Sigmoid colon (tissue), 7 donors: Measurements from ENCODE around the gene FBXO34. TPM values are rescaled to one million over a fixed set of nuclear protein-coding genes. Genes with fewer than 3 reads are reported as not detected.
"Not testable (repeated sequence)": the region's sequence is repeated elsewhere in the genome, so short reads cannot be mapped to it uniquely, and the experiment has no call there.

Source experiments
- DNase-seq: peaks from one replicate; pipeline ENCODE4 v3.0.0-alpha.2; 2019
- H3K27ac ChIP-seq, 4 donors: fragments of 200-600 bp; sonication (generic); one replicate each; pipeline ENCODE4 v1.5.1; 2016 to 2019; ENCODE audit warnings: mild to moderate bottlenecking in 1 of 4
- H3K27me3 ChIP-seq, 3 donors: fragments of 200-600 bp; sonication (generic); one replicate each; pipeline ENCODE4 v1.5.1; 2019; ENCODE audit warnings: mild to moderate bottlenecking in 1 of 3
- H3K36me3 ChIP-seq, 4 donors: fragments of 200-600 bp; sonication (generic); one replicate each; pipeline ENCODE4 v1.5.1; 2016 to 2019
- H3K4me1 ChIP-seq, 4 donors: fragments of 200-600 bp; sonication (generic); one replicate each; pipeline ENCODE4 v1.5.1; 2017 to 2019
- H3K4me3 ChIP-seq, 4 donors: fragments of 200-600 bp; sonication (generic); one replicate each; pipeline ENCODE4 v1.5.1; 2017 to 2019; ENCODE audit warnings: mild to moderate bottlenecking in 2 of 4, moderate library complexity in 1 of 4
- H3K9me3 ChIP-seq, 4 donors: fragments of 200-600 bp in 3 of 4; sonication (generic) in 3 of 4; one replicate each; pipeline versions ENCODE4 v1.5.1 to v1.6.1; 2013 to 2019
- CTCF ChIP-seq, 4 experiments: fragments of 450-650 bp in 3 of 4; fragments of 200-600 bp in 1 of 4; IDR thresholded peaks; one replicate each; pipeline ENCODE4 v1.5.1; 2016 to 2019; ENCODE audit warnings: antibody characterized with exemption in 4 of 4, mild to moderate bottlenecking in 3 of 4, moderate library complexity in 2 of 4
- EP300 ChIP-seq, 4 donors: sonication (generic); formaldehyde crosslinking; IDR thresholded peaks; one replicate each; pipeline ENCODE4 v1.6.1; 2017; ENCODE audit warnings: antibody characterized with exemption in 4 of 4
- POLR2A ChIP-seq, 2 donors: fragments of 450-650 bp; IDR thresholded peaks; one replicate each; pipeline ENCODE4 v1.6.1; 2016; ENCODE audit warnings: antibody characterized with exemption in 2 of 2, mild to moderate bottlenecking in 2 of 2, moderate library complexity in 2 of 2
- POLR2AphosphoS5 ChIP-seq, 4 donors: sonication (generic); formaldehyde crosslinking; IDR thresholded peaks; one replicate each; pipeline ENCODE4 v1.6.1; 2017; ENCODE audit warnings: antibody characterized with exemption in 4 of 4
- WGBS, 2 donors: extraction: QIAGEN DNeasy Blood & Tissue Kit; methylation state at CpG; one replicate each; pipeline ENCODE4 v1.1.7; 2013; 5-methylcytosine and 5-hydroxymethylcytosine counted together
- intact Hi-C: fragments of 100-400 bp; cut with DNase I; formaldehyde crosslinking; loops from one replicate; pipeline ENCODE4 v1.15.1; 2023
- polyA plus RNA-seq, 3 donors: library from polyadenylated mRNA; stranded (reverse); fragments of 200-250 nt; gene quantifications; one replicate each; pipeline ENCODE4 v1.2.3, GENCODE V29; 2013
- total RNA-seq, 4 donors: library from RNA; depleted of rRNA; stranded (reverse); fragments of >200 nt; gene quantifications; one replicate each; pipeline ENCODE4 v1.1.0, GENCODE V29; 2016
- donor health status: healthy with polysubstance abuse.
- donor health status: Bipolar disorder and iron deficiency.
- donor health status: healthy.

FBXO34 gene
- total and polyA plus RNA-seq, 7 donors, result 15.3 to 36.0 (median 18.6) TPM

- H3K27ac ChIP-seq, result no peak overlapping the region
- no peak overlapping the region for H3K4me3 ChIP-seq
- DNase-seq, result no peak
- H3K27me3 ChIP-seq, result no peaks in the 10 kb centered on the region
- H3K9me3 ChIP-seq, result no peaks in the 10 kb centered on the region
- intact Hi-C loops, result no loop called here
- WGBS, 2 donors, result 83 to 87% methylated on average over 4 of the region's 4 CpGs
- TF ChIP-seq POLR2AphosphoS5 (IDR thresholded peaks at IDR 0.05) (no peak), POLR2A (IDR thresholded peaks at IDR 0.05) (no peak), EP300 (IDR thresholded peaks at IDR 0.05) (no peak), CTCF (IDR thresholded peaks at IDR 0.05) (no peak)
- no peaks in the 10 kb centered on the region for H3K4me1 ChIP-seq
- peaks cover 9 to 70% (median 35%) of the 10 kb centered on the region in 4 donors for H3K36me3 ChIP-seq
Measured at GRCh38 chr14:55374771-55375170, 103.5 kb downstream of the FBXO34 start.

GRCh38 chr14:55377236-55377635, 106.0 kb downstream of the FBXO34 start:
- no peak for TF ChIP-seq POLR2A (IDR thresholded peaks at IDR 0.05)
- no peak for TF ChIP-seq CTCF (IDR thresholded peaks at IDR 0.05)
- TF ChIP-seq EP300 (IDR thresholded peaks at IDR 0.05), result no peak
- TF ChIP-seq POLR2AphosphoS5 (IDR thresholded peaks at IDR 0.05), result no peak
- WGBS, 2 donors, result 86 to 95% methylated on average over 5 of the region's 5 CpGs
- no peaks in the 10 kb centered on the region for H3K4me1 ChIP-seq
- intact Hi-C loops, result no loop called here
- DNase-seq, result no peak
- H3K36me3 ChIP-seq, result peaks cover 20 to 88% (median 48%) of the 10 kb centered on the region in 4 donors
- H3K9me3 ChIP-seq, result no peaks in the 10 kb centered on the region
- H3K27ac ChIP-seq, result no peak overlapping the region
- H3K27me3 ChIP-seq, result no peaks in the 10 kb centered on the region
- H3K4me3 ChIP-seq, result no peak overlapping the region

DNA sequence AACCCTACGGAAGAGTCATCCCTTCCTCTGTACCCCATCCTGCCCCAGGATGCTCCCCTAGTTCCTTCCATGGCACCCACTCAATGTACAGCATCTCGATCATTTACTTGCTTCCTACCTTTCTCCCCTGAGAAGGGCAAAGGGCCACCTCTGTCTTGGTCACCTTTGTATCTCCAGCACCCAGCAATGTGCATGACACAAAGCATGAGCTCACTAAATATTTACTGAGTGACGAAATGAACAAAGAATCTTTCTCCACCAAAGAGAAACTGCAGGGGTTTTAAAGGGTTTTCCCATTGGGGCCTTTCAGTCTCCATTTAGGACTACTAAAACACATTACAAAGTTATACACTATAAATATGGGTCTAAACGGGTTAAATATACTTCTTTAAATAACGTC, 109.8 kb downstream of the FBXO34 start:
- WGBS, 2 donors, result 84 to 89% methylated on average over 5 of the region's 5 CpGs
- H3K27ac ChIP-seq, result no peak overlapping the region
- no peak overlapping the region for H3K4me3 ChIP-seq
- no peaks in the 10 kb centered on the region for H3K27me3 ChIP-seq
- TF ChIP-seq EP300 (IDR thresholded peaks at IDR 0.05) (no peak), CTCF (IDR thresholded peaks at IDR 0.05) (no peak), POLR2AphosphoS5 (IDR thresholded peaks at IDR 0.05) (no peak), POLR2A (IDR thresholded peaks at IDR 0.05) (no peak)
- H3K36me3 ChIP-seq, result peaks cover 20 to 89% (median 46%) of the 10 kb centered on the region in 4 donors
- H3K9me3 ChIP-seq, result no peaks in the 10 kb centered on the region
- DNase-seq, result no peak
- peaks cover 0 to 9% (median 5%) of the 10 kb centered on the region in 4 donors for H3K4me1 ChIP-seq
- intact Hi-C loops, result no loop called here

- Histone ChIP-seq H3K4me3 (no peak overlapping the region), H3K4me1 (peaks cover 0 to 9% (median 5%) of the 10 kb centered on the region in 4 donors), H3K9me3 (no peaks in the 10 kb centered on the region), H3K27ac (no peak overlapping the region), H3K27me3 (no peaks in the 10 kb centered on the region), H3K36me3 (peaks cover 20 to 89% (median 41%) of the 10 kb centered on the region in 4 donors)
- intact Hi-C loops, result no loop called here
- 90 to 94% methylated on average over 2 of the region's 2 CpGs for WGBS, 2 donors
- no peak for DNase-seq
- no peak for TF ChIP-seq POLR2AphosphoS5 (IDR thresholded peaks at IDR 0.05)
- TF ChIP-seq POLR2A (IDR thresholded peaks at IDR 0.05), result no peak
- TF ChIP-seq EP300 (IDR thresholded peaks at IDR 0.05), result no peak
- TF ChIP-seq CTCF (IDR thresholded peaks at IDR 0.05), result no peak
Measured at GRCh38 chr14:55381561-55381960, 110.3 kb downstream of the FBXO34 start.

DNA sequence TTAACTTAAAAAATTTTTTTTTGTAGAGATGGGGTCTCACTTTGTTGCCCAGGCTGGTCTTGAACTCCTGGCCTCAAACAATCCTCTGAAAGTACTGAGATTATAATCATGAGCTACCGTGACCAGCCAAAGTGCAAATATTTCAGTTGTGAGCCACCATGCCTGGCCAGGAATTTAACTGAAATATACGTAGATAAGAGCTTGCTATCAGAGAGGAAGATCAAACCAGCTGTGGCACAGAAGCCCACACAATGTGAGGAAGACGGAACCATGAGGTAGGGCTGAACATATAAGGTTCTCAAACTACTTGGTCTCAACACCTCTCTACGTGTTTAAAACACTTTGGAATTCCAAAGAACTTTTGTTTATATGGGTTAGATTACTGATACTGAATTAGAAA, 111.3 kb downstream of the FBXO34 start:
- TF ChIP-seq EP300 (IDR thresholded peaks at IDR 0.05), result no peak
- TF ChIP-seq POLR2A (IDR thresholded peaks at IDR 0.05), result no peak
- no peak for TF ChIP-seq CTCF (IDR thresholded peaks at IDR 0.05)
- no peak for TF ChIP-seq POLR2AphosphoS5 (IDR thresholded peaks at IDR 0.05)
- no peaks in the 10 kb centered on the region for H3K27me3 ChIP-seq
- no peak overlapping the region for H3K4me3 ChIP-seq
- WGBS, 2 donors, result 88 to 95% methylated on average over 4 of the region's 4 CpGs
- H3K9me3 ChIP-seq, result no peaks in the 10 kb centered on the region
- H3K27ac ChIP-seq, result peak overlapping the region in 2 of 4 donors; percentile 3 to 60
- peaks cover 0 to 9% (median 5%) of the 10 kb centered on the region in 4 donors for H3K4me1 ChIP-seq
- DNase-seq, result no peak
- peaks cover 20 to 83% (median 32%) of the 10 kb centered on the region in 4 donors for H3K36me3 ChIP-seq
- intact Hi-C loops, result no loop called here

DNA sequence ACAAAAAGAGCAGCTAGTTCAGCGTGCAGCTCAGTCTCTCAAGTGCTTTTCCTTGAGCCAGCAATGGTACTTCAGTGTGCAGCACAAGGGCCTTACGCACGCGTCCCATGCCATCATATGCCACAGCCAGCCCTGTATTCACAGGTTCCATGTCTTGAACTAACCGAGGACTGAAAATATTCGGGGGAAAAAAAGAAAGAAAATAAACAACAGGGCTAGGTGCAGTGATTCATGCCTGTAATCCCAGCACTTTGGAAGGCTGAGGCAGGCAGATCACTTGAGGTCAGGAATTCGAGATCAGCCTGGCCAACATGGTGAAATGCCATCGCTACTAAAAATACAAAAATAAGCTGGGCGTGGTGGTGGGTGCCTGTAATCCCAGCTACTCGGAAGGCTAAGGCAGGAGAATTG, 111.8 kb downstream of the FBXO34 start:
- Histone ChIP-seq H3K36me3 (peaks cover 20 to 83% (median 27%) of the 10 kb centered on the region in 4 donors), H3K27ac (peak overlapping the region in 2 of 4 donors; percentile 6 to 60)
- WGBS, 2 donors, result 90 to 94% methylated on average over 10 of the region's 10 CpGs
- H3K27me3 ChIP-seq, H3K4me1 ChIP-seq, intact Hi-C loops, H3K4me3 ChIP-seq, H3K9me3 ChIP-seq, DNase-seq: not testable (repeated sequence)
